ENCODE data around the gene PNMA8C. TPM values are rescaled to one million over a fixed set of nuclear protein-coding genes. Genes with fewer than 3 reads are reported as not detected.
"Not testable (repeated sequence)": the region's sequence is repeated elsewhere in the genome, so short reads cannot be mapped to it uniquely, and the experiment has no call there.

PNMA8C gene
- total RNA-seq, 2 donors from 2014 or later = not detected

DNA sequence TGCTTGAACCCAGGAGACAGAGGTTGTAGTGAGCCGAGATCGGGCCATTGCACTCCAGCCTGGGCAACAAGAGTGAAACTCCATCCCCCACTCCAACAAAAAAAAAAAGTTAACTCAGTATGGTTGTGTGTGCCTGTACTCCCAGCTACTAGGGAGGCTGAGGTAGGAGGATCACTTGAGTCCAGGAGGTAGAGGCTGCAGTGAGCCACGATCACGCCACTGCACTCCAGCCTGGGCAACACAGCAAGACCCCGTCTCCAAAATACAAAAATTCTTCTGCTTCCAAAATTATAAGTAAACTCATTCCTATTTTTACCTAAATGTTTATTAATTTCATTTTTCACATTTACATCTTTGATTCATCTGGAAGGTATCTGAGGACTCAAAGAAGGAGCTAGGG lies 28.2 kb upstream of the PNMA8C start:
- Mint-ChIP-seq H3K4me1 (ENCODE audit: low read depth in 2 of 2) (no peaks in the 10 kb centered on the region), H3K27me3 (peaks cover 3 to 8% of the 10 kb centered on the region in 2 donors), H3K9me3 (no peaks in the 10 kb centered on the region), H3K27ac (no peak overlapping the region), H3K36me3 (no peaks in the 10 kb centered on the region), H3K4me3 (no peak overlapping the region)
- ATAC-seq = no peak
- DNase-seq (ENCODE audit: low spot score) = no peak

DNA sequence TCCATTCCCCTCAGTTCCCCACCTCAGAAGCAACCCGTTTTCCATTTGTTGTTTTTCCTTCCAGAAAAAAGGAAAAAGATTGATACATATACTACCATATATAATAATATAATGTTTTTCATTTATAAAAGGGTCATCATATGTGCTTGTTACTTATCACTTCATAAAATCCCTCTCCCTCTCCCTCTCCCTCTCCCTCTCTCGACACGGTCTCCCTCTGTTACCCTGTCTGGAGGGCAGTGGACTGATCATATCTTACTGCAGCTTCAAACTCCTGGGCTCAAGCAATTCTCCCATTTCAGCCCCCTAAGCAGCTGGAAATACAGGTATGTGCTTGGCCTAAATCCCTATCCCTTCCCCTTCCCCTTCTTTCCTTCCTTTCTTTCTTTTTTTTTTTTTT lies 25.5 kb upstream of the PNMA8C start:
- Mint-ChIP-seq H3K27ac (no peak overlapping the region), H3K4me3 (no peak overlapping the region), H3K4me1 (ENCODE audit: low read depth in 2 of 2) (no peaks in the 10 kb centered on the region), H3K36me3 (peaks cover 7% of the 10 kb centered on the region), H3K27me3 (peaks cover 8 to 29% of the 10 kb centered on the region in 2 donors), H3K9me3 (peaks cover 3% of the 10 kb centered on the region)
- DNase-seq (ENCODE audit: low spot score) (no peak), ATAC-seq (no peak)

DNA sequence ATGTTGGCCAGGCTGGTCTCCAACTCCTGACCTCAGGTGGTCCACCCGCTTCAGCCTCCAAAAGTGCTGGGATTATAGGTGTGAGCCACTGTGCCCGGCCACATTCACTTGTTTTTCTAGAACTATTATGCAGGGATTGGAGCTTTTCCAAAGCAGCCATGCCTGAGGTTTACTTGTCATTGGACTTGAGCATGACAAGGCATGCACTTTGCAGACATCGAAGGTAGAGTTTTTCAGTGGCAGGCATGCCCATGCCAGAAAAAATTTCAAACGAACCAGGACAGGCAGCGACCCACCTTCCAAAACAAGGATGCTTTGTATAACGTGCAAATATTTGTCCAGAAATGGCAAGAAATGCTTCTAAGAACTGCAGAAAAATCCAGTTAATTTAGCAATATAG lies 24.9 kb upstream of the PNMA8C start:
- no peak for ATAC-seq
- peaks cover 9 to 30% of the 10 kb centered on the region in 2 donors for H3K27me3 Mint-ChIP-seq
- H3K27ac Mint-ChIP-seq = no peak overlapping the region
- H3K4me3 Mint-ChIP-seq = no peak overlapping the region
- no peaks in the 10 kb centered on the region for H3K4me1 Mint-ChIP-seq (ENCODE audit: low read depth in 2 of 2)
- peaks cover 4% of the 10 kb centered on the region for H3K9me3 Mint-ChIP-seq
- H3K36me3 Mint-ChIP-seq = peaks cover 8% of the 10 kb centered on the region
- DNase-seq (ENCODE audit: low spot score) = no peak

DNA sequence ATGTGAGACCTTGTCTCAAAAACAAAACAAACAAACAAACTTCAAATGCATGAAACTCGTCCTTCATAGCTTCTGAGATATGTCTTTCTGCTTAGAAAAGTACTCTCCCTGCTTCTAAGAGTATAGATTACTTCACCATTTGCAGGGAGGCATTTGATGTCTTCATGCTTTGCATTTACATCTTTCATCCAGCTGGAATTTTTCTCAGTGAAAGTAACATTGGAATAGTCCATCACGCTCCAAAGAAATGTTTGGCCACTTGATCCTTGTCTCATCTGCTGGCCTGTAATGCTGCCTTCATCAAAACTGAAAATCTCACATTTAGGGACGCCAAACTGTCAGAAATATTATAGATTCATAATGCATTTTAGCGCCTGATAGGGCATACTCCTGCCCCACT lies 23.4 kb upstream of the PNMA8C start:
- H3K27ac Mint-ChIP-seq = no peak overlapping the region
- ATAC-seq = no peak
- peaks cover 9 to 24% of the 10 kb centered on the region in 2 donors for H3K27me3 Mint-ChIP-seq
- no peaks in the 10 kb centered on the region for H3K4me1 Mint-ChIP-seq (ENCODE audit: low read depth in 2 of 2)
- H3K36me3 Mint-ChIP-seq = peaks cover 8% of the 10 kb centered on the region
- H3K4me3 Mint-ChIP-seq = no peak overlapping the region
- no peak for DNase-seq (ENCODE audit: low spot score)
- H3K9me3 Mint-ChIP-seq = peaks cover 4% of the 10 kb centered on the region

DNA sequence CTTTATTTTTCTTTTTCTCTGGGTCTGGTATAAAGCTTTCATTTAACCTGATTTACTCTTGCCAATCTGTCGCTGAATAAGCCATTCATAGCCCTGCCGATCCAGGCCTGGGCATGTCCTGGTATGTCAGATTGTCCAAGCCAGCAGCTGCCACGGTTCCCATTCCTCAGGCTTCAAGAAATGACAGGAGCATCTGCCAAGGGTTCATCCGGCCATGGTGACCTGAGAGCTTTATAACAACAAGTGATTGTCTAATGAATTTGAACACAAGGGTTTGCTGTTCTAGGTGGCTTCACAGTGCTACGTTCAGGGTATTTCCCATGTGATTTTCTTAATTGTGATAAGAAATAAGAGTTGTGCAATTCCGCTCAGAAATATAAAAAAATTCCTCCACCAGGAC lies 22.6 kb upstream of the PNMA8C start:
- no peaks in the 10 kb centered on the region for H3K4me1 Mint-ChIP-seq (ENCODE audit: low read depth in 2 of 2)
- peaks cover 4% of the 10 kb centered on the region for H3K9me3 Mint-ChIP-seq
- DNase-seq (ENCODE audit: low spot score) (no peak), ATAC-seq (no peak)
- peaks cover 8% of the 10 kb centered on the region for H3K36me3 Mint-ChIP-seq
- no peak overlapping the region for H3K27ac Mint-ChIP-seq
- peaks cover 10 to 24% of the 10 kb centered on the region in 2 donors for H3K27me3 Mint-ChIP-seq
- H3K4me3 Mint-ChIP-seq = no peak overlapping the region

DNA sequence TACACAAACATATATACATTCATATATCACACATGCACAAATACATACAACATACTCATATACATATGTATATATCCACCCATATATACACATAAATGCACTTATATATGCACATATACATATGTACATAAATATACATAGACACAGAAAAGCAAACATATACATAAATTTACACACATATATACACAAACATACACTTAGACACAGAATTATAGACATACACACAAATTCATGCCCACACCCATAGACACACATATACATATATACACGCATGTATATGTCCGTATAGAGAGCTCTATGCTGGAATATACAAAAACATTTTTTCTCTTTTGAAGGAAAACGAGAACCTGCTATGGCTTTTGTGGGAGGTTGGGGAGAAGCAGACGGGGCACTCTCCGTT lies 22.0 kb upstream of the PNMA8C start:
- no peak overlapping the region for H3K27ac Mint-ChIP-seq
- DNase-seq (ENCODE audit: low spot score) (no peak), ATAC-seq (no peak)
- H3K27me3 Mint-ChIP-seq = peaks cover 14 to 30% of the 10 kb centered on the region in 2 donors
- H3K4me1 Mint-ChIP-seq (ENCODE audit: low read depth in 2 of 2) = no peaks in the 10 kb centered on the region
- H3K4me3 Mint-ChIP-seq = no peak overlapping the region
- peaks cover 4% of the 10 kb centered on the region for H3K9me3 Mint-ChIP-seq
- H3K36me3 Mint-ChIP-seq = peaks cover 8% of the 10 kb centered on the region

DNA sequence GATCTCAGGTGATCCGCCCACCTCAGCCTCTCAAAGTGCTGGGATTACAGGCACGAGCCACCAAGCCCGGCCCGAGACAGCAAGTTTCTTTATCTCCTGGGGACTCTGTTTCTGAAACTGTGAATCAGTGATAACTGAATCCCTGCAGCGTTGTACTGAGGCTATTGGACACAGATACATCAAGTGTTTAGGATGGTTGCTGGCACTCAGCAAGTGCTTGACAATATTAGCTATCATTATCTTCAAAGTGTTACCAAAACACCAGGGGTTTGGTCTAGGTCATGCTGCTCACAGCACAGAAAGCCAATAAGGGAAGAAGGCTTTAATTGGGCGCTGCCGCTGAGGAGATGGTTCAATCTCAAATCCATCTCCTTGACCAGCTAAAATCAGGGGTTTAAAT lies 20.5 kb upstream of the PNMA8C start:
- ATAC-seq = no peak
- peaks cover 4% of the 10 kb centered on the region for H3K9me3 Mint-ChIP-seq
- no peaks in the 10 kb centered on the region for H3K4me1 Mint-ChIP-seq (ENCODE audit: low read depth in 2 of 2)
- H3K27me3 Mint-ChIP-seq = peaks cover 17 to 30% of the 10 kb centered on the region in 2 donors
- peaks cover 8% of the 10 kb centered on the region for H3K36me3 Mint-ChIP-seq
- no peak overlapping the region for H3K4me3 Mint-ChIP-seq
- DNase-seq (ENCODE audit: low spot score) = no peak
- no peak overlapping the region for H3K27ac Mint-ChIP-seq

DNA sequence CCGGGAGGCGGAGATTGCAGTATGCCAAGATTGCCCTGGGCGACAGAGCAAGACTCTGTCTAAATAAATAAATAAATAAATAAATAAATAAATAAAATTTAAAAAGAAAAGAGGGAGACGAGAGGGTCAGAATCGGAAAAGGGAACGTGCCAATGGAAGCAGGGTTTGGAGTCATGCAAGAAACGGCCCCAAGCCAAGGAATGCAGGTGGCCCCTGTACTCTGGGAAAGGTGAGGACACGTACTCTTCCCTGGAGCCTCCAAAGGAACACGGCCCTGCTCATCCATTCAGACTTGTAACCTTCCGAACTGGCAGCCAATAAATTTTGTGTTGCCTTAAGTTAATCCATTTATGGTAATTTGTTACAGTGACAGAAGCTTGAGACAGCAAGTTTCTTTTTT lies 19.9 kb upstream of the PNMA8C start:
- peaks cover 8% of the 10 kb centered on the region for H3K36me3 Mint-ChIP-seq
- ATAC-seq (no peak), DNase-seq (ENCODE audit: low spot score) (no peak)
- H3K4me3 Mint-ChIP-seq = no peak overlapping the region
- no peaks in the 10 kb centered on the region for H3K4me1 Mint-ChIP-seq (ENCODE audit: low read depth in 2 of 2)
- H3K27ac Mint-ChIP-seq = no peak overlapping the region
- H3K27me3 Mint-ChIP-seq = peaks cover 17 to 30% of the 10 kb centered on the region in 2 donors
- peaks cover 4% of the 10 kb centered on the region for H3K9me3 Mint-ChIP-seq

DNA sequence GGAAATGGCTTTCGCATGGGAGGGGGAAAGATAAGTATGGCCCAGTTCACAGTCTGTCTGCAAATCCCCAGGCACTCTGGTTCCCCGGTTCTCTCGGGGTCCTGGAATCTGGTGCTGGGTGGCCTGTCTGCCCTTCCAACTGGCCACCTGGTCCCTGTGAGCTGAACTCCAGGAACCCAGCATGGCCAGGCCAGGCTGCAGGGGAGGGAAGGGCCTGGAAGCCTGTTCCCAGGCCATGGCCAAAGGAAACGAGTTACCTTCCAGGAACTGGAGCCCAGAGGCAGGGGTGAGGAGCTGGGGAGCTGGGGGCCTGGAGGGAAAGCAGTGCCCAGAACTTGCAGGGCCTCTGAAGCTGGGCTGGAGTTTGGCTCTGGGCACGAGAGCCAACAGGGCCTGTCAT lies 19.1 kb upstream of the PNMA8C start:
- peaks cover 8% of the 10 kb centered on the region for H3K36me3 Mint-ChIP-seq
- peaks cover 17 to 30% of the 10 kb centered on the region in 2 donors for H3K27me3 Mint-ChIP-seq
- no peaks in the 10 kb centered on the region for H3K4me1 Mint-ChIP-seq (ENCODE audit: low read depth in 2 of 2)
- DNase-seq (ENCODE audit: low spot score) = no peak
- no peak overlapping the region for H3K27ac Mint-ChIP-seq
- H3K4me3 Mint-ChIP-seq = no peak overlapping the region
- peak in 1 of 2 donors; percentile 20 for ATAC-seq
- H3K9me3 Mint-ChIP-seq = peaks cover 4% of the 10 kb centered on the region

DNA sequence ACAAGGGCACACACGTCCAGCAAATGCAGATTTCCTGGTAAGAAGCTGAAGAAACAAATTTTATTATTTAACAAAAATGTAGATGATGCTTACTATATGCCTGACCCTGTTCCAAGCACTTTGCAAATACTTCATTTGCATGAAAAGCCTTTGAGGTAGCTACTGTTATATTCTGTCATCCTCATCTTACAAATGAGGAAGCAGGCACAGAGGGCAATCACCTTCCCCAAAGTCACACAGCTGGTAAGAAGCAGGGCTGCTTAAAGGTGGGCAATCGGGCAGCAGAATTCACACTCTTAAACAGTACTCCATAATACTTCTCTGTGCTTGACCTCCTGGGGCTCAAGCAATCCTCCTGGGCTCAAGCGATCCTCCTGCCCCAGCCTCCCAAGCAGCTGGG lies 18.3 kb upstream of the PNMA8C start:
- Mint-ChIP-seq H3K27me3 (peaks cover 17 to 30% of the 10 kb centered on the region in 2 donors), H3K4me3 (no peak overlapping the region), H3K27ac (no peak overlapping the region), H3K4me1 (ENCODE audit: low read depth in 2 of 2) (no peaks in the 10 kb centered on the region), H3K36me3 (peaks cover 8% of the 10 kb centered on the region), H3K9me3 (peaks cover 4% of the 10 kb centered on the region)
- DNase-seq (ENCODE audit: low spot score) (no peak), ATAC-seq (no peak)

DNA sequence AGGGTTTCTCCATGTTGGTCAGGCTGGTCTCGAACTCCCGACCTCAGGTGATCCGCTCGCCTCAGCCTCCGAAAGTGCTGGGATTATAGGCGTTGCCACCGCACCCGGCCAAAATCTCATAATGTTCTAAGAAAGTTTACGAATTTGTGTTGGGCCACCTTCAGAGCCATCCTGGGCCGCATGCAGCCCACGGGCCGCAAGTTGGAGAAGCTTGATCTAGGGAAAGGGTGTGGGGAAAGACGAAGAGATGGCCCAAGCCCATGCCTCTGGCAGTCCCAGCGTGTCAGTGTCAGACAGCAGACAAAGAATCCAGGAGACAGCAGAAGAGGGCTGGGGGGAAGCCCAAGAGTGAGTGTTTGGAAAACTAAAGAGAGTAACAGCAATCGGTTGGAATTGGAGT lies 17.3 kb upstream of the PNMA8C start:
- Mint-ChIP-seq H3K27me3 (peaks cover 15 to 23% of the 10 kb centered on the region in 2 donors), H3K4me3 (no peak overlapping the region), H3K4me1 (ENCODE audit: low read depth in 2 of 2) (no peaks in the 10 kb centered on the region), H3K27ac (no peak overlapping the region), H3K36me3 (peaks cover 8% of the 10 kb centered on the region), H3K9me3 (peaks cover 4% of the 10 kb centered on the region)
- DNase-seq (ENCODE audit: low spot score) (no peak), ATAC-seq (no peak)

DNA sequence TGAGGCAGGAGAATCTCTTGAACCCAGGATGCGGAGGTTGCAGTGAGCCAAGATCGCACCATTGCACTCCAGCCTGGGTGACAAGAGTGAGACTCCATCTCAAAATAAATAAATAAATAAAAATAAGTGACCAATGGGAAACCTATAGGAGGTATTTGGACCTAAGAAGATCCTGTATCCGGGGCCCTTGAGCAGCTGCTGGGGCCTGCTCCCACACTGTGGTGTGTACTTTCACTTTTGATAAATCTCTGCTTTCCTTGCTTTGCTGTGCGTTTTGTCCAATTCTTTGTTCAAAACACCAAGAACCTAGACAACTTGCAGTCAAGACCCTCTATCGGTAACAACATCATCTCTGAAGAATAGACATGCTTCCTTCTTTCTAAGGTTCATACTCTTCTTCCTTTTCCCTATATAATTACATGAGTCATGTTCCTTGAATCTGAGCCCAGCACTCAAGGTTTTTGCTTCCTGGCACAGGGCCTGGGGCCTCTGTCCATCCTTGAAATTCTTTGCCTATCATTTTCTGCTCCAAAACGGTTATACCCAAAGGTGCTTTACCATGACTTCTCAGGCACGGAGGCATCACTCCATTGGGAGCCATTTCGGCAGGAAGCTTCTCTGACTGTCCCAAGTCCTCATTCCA lies 14.2 kb upstream of the PNMA8C start:
- DNase-seq (ENCODE audit: low spot score) = no peak
- H3K4me1 Mint-ChIP-seq (ENCODE audit: low read depth in 2 of 2) = no peaks in the 10 kb centered on the region
- H3K27me3 Mint-ChIP-seq = peaks cover 8 to 11% of the 10 kb centered on the region in 2 donors
- no peak overlapping the region for H3K27ac Mint-ChIP-seq
- H3K9me3 Mint-ChIP-seq = no peaks in the 10 kb centered on the region
- no peaks in the 10 kb centered on the region for H3K36me3 Mint-ChIP-seq
- no peak overlapping the region for H3K4me3 Mint-ChIP-seq
- ATAC-seq = no peak

DNA sequence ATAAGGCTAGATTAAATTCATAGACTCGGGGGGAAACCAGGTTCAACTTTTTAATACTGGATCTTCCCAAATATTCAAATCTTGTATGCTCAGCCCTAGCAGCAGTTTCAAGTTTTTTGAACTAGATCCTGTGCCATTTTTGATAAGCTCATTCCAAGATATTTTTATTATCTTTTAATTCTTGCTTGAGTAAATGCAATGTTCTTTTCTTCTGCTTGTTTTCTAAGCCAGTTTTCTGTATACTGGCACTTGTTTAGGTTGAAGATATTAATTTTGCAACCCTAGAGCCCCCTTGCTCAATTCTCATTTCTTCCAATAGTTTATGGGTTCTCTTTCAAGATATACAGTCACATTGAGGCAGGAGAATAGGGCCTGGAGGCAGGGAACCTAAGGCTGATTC lies 13.1 kb upstream of the PNMA8C start:
- H3K27me3 Mint-ChIP-seq = peaks cover 8% of the 10 kb centered on the region in 2 donors
- H3K9me3 Mint-ChIP-seq = no peaks in the 10 kb centered on the region
- H3K4me3 Mint-ChIP-seq = no peak overlapping the region
- no peak overlapping the region for H3K27ac Mint-ChIP-seq
- DNase-seq (ENCODE audit: low spot score) (no peak), ATAC-seq (no peak)
- no peaks in the 10 kb centered on the region for H3K36me3 Mint-ChIP-seq
- no peaks in the 10 kb centered on the region for H3K4me1 Mint-ChIP-seq (ENCODE audit: low read depth in 2 of 2)

DNA sequence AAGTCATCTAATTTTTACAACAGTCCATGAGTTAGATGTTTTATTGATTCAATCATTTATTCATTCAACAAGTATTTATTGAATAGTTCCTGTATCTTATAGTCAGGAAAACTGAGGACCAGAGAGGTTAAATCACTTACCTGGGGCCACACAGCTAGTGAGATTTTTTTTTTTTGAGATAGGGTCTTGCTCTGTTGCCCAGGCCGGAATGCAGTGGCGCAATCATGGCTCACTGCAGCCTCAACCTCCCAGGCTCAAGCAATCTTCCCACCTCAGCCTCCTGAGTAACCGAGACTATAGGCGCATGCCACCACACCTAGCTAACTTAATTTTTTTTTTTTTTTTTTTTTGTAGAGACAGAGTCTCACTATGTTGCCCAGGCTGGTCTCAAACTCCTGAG lies 7.0 kb upstream of the PNMA8C start:
- ATAC-seq; H3K4me1 Mint-ChIP-seq (ENCODE audit: low read depth in 2 of 2): not testable (repeated sequence)

DNA sequence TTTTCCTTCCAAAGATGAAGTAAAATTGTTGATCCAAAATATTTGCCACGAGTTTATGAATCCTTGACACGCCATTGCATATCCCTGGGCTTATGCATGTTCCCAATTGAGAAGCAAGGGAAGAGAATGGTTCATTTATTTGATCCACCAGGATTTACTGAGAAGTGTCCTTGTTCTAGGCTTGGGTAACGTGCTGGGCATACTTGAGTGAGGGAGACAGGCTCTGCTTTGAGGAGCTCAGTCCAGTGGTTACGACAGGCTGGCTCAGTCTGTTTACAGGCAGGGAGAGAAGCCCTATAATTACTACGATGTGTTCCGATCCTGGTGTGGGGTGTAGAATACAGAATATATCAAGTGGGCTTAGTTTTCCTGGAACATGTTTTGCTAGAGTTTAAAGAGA lies 6.3 kb upstream of the PNMA8C start:
- DNase-seq (ENCODE audit: low spot score) (no peak), ATAC-seq (no peak)
- no peaks in the 10 kb centered on the region for H3K9me3 Mint-ChIP-seq
- no peak overlapping the region for H3K27ac Mint-ChIP-seq
- H3K4me3 Mint-ChIP-seq = no peak overlapping the region
- no peaks in the 10 kb centered on the region for H3K36me3 Mint-ChIP-seq
- H3K27me3 Mint-ChIP-seq = peaks cover 10 to 15% of the 10 kb centered on the region in 2 donors
- H3K4me1 Mint-ChIP-seq (ENCODE audit: low read depth in 2 of 2) = peaks cover 0 to under 1% of the 10 kb centered on the region in 2 donors

More for the DNA sequence above, 7.0 kb upstream of the PNMA8C start:
- DNase-seq (ENCODE audit: low spot score); H3K9me3 Mint-ChIP-seq; H3K27ac Mint-ChIP-seq; H3K36me3 Mint-ChIP-seq; H3K4me3 Mint-ChIP-seq: not testable (repeated sequence)
- peaks cover 4 to 14% of the 10 kb centered on the region in 2 donors for H3K27me3 Mint-ChIP-seq
